Hepatic stellate cell (primary cell): ENCODE measurements around the gene ZACN.
A peak's percentile ranks its signal among the peaks of the same experiment; 100 is the strongest.
"Not testable (repeated sequence)": the region's sequence is repeated elsewhere in the genome, so short reads cannot be mapped to it uniquely, and the experiment has no call there.

ENCODE experiments used
- DNase-seq: peaks from one replicate; pipeline ENCODE4 v3.0.0; 2011; ENCODE audit warnings: low spot score

The ZACN gene

DNA sequence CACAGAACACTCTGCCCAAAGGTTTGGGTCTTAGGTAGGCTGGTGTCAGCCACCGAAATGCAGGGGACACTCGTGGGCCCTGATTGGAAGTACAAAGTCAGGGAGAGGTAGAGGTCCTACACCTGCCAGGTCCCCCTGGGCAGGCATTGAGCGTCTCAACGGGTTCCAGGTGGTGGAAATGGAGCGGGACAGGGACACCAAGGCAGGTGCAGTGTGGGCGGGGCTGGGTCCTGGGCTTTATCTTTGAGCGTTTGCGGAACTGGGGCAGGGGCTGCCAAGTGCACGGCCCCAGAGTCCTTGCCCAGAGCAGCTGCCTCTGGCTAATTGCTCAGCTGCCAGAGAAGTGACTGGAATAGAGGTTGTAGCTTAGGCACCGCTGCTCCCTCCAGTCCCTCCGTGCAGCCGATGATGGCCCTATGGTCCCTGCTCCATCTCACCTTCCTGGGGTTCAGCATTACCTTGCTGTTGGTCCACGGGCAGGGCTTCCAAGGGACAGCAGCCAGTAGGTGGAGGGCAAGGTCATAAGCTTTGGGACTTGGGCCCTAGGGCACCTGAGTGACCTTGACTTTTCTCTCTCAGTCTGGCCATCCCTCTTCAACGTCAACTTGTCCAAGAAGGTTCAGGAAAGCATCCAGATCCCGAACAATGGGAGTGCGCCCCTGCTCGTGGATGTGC, at the start of gene ZACN:
Gene ZACN, plus strand, starts transcription at position 323 of the 675 bp plus-strand sequence. Its CDS starts 83 bp downstream, at position 406.
- no peak for DNase-seq

DNA sequence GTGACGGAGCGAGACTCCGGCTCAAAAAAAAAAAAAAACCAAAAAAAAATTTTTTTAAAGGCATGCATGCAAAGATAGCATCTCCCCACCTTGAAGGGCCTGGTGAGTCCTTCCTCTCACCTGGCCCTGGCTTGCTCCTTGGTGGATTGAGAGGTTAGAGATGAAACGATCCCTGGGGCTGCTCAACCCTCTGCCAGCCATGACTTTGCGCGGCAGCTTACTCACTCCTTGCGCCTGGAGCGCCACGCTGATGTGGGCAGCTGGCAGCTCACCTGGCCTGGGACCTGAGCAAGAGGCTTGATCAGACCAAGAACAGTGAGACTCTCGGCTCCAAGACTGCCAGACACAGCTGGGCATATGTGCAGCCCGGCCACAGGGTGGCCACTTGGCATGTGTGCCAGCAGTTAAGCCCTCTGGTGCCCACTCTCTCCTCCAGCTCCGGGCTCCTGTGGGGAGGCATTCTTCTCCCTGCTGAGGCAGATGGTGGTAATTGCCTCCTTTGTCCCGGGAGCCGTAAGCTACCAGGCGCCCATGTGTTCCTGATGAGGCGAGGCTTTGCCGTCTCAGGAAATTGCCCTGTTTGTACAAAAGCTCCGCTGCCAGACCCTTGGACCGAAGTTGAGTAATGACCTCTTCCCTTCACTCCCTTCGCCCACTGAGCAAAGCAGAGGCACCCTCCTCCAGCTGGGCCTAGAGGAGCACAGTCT, 46.8 kb upstream of the ZACN start:
- no peak for DNase-seq

DNA sequence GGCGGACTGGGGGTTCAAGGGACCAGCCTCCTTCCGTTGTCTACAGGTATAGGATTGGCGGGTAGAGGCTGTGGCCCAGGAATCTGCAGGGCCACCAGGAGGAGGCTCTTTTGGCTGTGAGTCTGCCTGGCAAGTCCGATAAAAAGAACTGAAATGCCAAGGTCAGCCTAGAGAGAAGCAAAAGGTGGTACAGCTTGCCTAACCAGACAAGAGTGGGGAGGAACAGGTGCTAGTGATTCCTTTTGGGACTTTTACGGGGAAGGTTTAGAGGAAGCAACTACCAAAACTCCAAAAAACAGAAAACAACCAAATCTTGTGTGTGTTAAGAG, 46.2 kb upstream of the ZACN start:
- no peak for DNase-seq

DNA sequence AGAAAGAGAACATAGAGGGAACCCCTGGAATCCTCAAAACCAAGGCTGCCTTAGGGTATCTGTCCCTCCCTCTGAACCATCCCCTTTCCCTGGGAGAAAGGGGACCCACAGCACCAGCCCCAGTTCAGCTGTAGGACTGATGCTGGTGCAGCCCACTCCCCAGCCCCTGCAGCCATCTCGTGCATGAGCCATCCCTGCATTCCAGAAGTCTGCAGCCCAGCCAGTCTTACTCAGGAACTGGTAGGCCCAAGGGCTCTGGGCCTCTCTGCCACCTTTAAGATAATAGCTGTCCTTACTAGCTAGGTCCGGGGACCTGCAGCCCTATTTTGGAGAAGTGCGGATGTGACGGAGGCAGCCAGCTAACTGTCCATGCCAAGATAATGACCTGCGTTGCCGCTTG, 45.8 kb upstream of the ZACN start:
- DNase-seq, result no peak

DNA sequence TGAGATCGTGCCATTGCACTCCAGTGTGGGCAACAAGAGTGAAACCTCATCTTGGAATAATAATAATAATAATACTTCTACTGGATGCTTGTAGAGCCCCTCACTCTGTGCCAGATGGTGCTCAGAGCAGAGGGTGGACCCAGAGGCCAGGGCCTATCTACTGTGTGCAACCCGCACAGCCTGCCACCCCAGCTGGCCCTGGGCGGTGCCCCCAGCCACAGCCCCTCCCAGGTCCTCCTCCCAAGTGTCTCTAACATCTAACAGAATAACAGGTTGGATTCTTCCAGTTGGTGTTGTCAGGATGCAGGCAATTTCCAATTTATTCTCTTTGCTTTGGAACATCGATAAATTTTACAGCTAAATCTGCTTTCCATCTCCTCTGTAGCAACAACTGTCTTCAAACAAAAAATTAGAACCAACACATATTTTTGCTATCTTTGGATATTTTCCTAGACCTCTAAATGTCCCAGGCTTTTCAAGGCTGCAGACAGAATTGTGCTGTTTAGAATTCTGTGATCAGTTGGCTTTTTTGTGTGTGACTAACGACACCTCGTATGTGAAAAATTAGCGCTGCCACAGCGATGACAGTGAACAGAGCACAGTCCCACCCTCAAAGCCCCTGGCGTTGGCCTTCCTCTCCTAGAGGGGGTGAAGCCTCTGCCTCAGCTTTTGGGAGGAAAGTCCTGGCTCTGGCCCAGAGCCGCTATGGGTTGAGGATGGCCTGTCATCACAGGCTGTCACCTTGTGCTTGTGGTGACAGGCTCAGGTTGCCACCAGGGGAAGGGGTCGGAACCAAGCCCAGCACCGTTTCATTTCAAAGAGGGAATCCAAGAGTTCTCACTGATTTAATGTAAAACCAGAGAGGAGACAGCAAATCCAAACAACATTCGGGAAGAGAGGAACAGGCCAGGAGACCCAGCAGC, 44.3 kb upstream of the ZACN start:
- DNase-seq, result no peak

DNA sequence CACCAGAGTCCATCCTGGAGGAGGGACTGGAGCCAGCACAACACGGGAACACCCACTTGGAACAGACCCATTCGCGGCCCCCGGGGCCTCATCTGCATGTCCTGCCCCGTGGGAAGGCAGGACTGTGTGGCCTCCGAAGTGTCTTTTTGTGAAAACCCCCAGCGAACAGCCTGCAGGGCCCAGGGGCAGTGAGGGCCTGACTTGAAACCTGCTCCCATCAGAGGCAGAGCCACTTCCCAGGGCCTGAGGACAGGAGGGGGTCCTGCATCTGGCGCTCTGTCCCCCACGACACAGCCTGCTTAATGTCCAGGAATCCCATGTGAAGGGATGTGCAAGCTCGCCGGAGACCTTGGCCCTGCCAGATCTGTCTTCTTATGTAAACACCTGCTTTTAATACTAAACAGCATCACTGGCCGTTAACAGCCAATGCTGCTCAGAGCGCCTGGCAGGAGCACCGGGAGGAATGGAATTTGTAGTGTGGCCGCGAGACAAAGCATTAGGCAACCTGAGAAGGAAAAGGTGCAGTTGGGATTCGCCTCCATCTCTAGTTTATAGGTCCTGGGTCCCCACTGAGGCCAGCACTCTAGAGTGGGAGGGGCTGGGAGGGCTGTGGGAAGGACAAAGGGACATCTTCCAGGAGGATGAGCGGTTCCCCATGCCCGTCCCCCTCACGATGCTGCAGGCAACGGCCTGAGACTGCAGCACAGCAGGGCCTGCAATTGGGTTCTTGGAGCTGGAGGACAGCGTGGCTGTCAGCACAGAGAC, 42.3 kb upstream of the ZACN start:
- DNase-seq, result no peak

DNA sequence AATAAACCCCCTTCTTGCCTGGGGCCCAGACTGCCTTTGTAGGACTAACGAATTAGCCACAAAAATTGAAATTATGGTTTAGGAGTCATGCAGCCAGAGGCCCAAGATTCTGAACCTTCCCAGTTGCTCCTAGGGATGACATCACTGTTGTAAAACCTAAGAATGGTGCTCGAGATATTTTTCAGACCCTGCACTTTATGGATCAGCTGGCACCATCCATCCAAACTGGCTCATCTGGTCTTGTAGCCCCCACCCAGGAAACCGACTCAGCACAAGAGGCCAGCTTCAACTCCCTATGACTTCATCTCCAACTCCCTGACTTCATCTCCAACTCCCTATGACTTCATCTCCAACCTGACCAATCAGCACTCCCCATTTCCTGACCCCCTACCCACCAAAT, 40.9 kb upstream of the ZACN start:
- no peak for DNase-seq

DNA sequence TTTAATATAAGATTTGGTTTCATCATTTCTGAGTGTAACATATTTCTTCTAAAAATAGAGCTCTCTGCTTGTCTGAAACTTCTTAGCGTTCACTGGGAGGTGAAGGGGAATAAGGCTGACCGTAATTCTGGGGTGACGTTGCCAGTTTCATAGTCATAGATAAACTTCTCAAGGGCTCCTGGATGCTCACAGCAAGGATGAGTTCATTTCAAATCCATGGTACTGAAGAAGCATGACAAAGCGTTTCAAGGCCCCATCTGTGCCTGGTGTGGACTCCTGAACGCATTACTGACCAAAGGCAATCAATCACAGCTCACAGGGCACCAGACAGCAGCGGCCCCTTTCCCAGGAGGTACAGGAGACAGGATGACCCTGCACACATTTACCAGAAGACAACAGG, 39.9 kb upstream of the ZACN start:
- no peak for DNase-seq

DNA sequence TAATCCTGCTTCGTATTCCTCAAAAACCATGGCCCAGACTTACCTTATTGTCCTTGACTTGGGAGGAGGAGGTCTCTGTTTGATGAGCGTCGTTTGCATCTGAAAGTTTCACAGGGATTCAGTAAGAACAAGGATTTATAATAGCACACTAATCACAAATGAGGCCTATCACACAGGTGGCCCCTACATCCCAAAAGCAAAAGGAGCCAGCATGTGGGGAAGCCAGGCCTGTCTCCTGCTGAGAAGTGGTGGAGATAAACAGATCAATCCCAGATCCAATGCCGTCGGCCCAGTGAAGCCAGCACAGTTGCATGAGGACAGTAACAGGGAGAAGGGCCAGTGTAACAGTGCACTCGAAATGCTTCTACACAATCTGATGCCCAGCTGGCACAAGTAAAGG, 38.6 kb upstream of the ZACN start:
- DNase-seq, result no peak

DNA sequence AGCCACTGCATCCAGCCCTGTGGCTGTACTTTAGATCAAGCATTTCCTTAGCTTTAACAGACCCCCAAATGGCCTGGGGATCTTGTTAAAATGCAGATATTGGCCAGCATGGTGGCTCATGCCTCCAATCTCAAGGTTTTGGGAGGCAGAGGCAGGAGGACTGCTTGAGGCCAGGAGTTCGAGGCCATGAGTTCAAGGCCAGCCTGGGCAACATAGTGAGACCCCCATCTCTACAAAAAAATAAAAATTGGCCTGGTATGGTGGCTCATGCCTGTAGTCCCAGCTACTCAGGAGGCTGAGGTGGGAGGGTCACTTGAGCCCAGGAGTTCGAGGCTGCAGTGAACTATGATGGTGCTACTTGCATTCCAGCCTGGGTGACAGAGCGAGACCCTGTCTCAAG, 36.1 kb upstream of the ZACN start:
- DNase-seq, result not testable (repeated sequence)

DNA sequence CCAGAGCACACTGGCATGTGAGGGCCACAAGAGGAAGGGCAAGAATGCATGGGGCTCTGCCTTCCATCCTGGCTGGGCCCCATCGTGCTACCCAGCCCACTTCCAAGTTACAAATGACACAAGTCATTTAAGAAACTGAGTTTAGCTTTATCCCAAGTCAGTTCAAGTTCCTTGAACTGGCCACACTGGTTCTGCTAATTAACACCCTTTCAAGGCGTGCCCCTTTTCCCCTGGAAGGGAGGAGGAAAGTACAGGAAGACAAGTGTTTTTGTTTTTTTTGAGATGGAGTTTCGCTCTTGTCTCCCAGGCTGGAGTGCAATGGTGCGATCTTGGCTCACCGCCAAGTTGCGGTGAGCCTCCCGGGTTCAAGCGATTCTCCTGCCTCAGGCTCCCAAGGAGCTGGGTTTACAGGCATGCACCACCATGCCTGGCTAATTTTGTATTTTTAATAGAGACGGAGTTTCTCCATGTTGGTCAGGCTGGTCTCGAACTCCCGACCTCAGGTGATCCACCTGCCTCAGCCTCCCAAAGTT, 34.4 kb upstream of the ZACN start:
- DNase-seq, result not testable (repeated sequence)

DNA sequence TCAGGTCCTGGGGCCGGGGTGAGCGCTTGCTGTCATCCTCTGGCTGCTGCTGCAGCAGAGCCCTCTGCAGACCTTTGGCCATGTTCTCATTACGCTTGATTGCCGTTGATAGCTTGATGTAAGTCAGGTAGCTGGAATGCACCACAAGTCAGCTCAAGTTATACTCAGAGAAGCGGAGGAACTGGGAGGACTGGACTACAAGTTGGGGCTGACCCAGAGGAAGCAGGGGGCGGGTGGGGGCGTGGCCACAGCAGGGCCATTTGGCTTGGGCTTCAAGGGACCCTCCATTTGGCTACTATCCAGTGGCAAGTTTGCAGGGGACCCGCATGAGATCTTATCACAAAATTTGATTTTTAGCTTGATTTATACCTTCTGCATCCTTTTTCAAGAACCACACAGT, 32.9 kb upstream of the ZACN start:
- DNase-seq, result no peak

DNA sequence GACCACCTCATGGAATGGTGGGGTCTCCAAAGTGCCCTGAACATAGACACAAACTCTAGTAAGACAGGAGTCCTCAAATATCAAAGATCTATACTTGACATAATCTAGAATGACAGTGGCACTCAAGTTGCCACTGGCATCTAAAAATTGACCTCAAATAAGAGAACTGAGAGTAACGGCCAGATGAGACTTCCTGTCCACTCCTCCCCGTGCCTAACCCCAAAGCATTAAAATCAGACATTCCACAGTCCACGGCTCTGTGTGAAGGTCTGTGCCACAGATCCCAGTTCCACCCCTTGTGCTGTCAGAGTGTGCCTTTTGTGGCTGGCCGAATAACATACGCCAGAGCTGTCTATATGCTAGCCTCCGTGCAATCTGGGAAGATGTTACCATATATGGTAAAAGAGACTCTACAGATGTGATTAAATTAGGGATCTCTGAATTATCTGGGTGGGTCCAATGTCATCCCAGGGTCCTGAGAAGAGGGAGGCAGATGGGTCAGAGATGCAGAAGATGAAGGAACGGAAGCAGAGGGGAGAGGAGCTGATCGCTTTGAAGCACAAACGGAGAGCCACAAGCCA, 30.9 kb upstream of the ZACN start:
- no peak for DNase-seq

DNA sequence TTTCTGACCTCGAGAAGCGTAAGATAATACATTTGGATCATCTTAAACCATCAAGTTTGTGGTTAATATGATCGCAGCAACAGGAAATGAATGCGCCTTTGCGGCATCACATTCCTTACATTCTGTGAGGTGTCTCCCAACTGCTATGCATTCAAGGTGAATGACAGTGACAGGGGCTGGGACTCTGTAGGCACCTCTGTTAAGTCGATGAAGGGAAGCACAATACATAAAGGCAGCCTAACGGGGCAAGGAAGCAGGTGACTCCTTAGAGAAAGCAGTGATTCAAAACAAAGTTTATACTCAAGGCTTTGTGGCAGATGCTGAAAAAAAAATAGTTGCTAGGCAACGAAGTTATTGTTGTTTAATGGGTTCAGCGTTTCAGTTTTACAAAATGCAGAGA, 30.3 kb upstream of the ZACN start:
- no peak for DNase-seq

DNA sequence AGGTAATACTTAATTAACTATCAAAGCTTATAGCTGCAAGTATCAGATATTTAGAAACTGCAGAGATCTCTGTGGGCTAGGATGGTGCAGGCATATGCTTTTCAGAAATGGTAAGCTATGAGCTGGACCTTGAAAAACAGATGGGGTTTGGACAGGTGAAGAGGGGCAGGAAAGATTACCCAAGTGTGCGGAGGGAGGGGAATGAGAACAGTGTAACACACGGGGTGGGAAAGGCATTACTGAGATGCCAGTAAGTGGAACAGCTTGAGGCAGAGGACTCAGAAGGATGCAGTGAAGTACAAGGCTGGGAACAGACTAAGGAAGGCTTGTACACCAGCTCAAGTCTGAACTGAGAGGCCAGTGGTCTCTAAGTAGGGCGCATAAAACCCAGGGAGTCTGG, 29.7 kb upstream of the ZACN start:
- no peak for DNase-seq

DNA sequence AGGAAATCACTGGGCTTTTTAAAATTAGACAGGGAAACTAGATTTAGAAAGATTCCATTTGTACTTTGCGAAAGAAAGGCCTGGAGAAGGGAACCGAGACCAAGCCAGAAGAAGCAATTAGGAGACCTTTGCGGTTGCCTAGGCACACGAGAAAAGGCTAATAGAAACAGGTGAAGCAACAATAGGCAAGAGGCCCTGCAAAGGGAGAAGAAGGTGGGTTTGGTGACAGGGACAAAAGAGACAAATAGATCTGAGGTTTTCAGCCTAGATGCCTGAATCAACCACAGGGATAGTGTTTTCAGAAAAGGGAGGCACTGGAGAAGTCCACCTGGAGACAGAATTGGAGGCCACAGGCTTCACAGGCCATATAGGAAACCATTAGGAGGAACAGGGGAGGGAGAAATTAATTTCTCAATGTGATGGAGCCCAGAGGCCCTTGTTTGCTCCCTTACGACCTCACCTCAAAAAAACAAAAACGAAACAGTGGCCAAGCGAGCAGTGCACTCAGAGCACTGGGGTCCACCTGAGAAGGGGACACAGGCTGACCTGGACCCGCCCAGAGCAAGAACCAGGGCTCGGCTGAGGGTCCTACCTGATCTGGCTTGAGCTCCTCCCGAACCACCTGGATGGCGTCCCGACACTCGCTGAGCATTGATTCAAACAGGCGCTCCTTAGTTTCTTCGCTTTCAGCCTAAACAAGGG, 29.0 kb upstream of the ZACN start:
- no peak for DNase-seq

DNA sequence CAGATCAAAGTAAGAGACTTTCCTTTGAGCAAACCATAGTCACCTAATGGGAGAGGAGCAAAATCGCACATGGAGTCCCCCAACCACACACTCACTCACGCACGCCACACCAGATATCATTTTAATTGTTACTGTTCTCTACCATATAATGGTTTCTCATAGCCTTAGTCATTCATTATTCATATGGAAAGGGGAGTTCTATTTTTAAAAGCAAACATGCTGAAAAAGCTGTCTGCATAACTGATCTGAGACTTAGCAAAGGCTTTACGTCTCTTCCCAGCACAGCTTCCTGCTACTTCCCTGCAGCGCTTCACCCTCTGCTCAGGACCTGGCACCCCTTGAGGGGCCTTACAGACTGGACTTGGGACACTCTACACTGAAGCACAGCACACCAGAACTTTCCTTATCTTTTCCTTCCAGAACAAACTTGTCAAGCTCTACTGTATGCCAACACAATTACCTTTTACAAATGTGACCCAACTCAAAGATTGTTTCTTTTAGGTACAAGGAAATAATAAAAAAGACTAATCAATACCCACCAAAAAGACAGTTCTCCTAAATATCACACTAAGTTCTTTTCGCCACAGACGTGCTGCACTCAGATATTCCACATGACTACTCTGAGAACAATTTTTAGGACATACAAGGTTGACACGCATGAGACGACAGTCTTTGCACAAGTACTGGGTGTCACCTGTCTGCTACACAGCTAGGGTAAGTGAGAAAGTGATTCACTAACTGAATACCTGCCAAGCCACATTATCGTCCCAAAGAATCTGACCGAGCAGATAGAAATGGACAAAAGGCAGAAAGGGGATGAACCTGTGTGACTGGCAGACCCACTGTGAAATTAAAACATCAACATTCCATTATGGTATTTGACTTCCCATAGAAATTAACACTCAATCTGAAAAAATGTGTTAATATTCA, 28.2 kb upstream of the ZACN start:
- DNase-seq, result no peak

DNA sequence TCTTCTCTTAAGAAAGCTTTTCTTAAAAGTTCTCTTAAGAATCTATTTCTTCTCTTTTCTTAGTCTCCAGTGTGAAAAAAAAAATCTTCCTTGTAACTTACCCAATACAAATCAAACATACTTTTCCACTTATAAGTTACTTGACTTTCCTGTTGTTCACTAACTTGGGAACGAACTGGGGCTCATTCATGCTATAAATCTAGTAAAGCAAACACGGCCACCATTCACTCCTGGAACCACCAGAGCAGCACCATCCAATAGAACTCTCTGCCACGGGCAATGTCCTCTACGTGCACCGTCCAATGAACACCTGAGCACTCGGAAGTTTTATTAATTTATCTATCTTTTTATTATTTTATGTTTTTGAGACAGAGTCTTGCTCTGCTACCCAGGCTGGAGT, 27.4 kb upstream of the ZACN start:
- DNase-seq, result no peak

DNA sequence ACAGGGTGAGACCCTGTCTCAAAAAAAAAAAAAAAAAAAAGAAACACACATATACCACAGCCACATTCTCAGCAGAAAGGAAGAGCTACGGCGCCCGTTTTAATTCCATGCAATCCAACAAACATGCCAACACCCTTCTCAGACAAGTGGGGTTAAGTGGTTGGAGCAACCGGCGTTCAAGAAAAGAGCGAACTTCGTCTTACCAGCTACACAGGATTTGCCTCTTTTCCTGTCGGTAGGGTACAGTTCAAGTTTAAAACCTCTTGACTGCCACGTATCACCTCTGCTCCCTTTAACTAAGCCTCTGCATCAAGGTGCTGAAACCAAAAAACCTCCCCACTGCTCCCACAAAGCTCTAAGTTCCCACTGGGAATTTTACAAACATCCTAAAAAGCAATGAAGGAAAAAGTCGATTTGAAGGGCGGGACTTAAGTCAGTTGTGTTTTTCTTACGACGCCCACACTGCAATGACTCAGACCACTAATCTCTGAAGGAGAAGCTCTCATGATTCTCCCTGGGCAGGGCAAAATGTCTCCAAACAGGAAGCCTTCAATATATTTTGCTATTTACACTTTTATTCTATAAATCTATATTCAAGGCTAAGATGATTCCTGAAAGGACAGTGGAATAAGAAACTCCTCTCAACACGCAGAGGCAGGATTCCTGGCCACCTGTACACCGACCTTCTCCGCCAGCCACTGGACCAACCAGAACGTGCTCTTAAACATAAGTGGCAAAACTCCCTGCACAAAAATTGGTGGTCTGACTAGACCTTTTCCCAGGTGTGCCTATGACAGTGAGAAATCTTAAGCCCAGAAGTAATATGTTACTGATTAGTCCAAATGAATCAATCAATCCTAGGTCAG, 25.5 kb upstream of the ZACN start:
- DNase-seq, result peak; percentile 61
